Fibroblast of lung (primary cell): ENCODE results near the gene HERC2.

Experiments used
- EZH2 ChIP-seq: IDR thresholded peaks from 2 replicates; pipeline ENCODE4 v1.5.1; 2012; ENCODE audit warnings: low read length, control low read depth, mild to moderate bottlenecking; ENCODE audit errors: missing control alignments
- TF ChIP-seq, protein P1 (sequence below), 2 donors: IDR thresholded peaks in 1 of 2; conservative IDR thresholded peaks in 1 of 2; 1 replicate in 1 of 2; 2 replicates in 1 of 2; pipeline ENCODE4 v1.5.1; 2011 to 2012; ENCODE audit warnings: low read length in 2 of 2, control low read depth in 1 of 2, inconsistent platforms in 1 of 2, low read depth in 1 of 2, mild to moderate bottlenecking in 1 of 2

GRCh38 chr15:28128031-28128430, 193.9 kb downstream of the HERC2 start:
- TF ChIP-seq, protein P1, sequence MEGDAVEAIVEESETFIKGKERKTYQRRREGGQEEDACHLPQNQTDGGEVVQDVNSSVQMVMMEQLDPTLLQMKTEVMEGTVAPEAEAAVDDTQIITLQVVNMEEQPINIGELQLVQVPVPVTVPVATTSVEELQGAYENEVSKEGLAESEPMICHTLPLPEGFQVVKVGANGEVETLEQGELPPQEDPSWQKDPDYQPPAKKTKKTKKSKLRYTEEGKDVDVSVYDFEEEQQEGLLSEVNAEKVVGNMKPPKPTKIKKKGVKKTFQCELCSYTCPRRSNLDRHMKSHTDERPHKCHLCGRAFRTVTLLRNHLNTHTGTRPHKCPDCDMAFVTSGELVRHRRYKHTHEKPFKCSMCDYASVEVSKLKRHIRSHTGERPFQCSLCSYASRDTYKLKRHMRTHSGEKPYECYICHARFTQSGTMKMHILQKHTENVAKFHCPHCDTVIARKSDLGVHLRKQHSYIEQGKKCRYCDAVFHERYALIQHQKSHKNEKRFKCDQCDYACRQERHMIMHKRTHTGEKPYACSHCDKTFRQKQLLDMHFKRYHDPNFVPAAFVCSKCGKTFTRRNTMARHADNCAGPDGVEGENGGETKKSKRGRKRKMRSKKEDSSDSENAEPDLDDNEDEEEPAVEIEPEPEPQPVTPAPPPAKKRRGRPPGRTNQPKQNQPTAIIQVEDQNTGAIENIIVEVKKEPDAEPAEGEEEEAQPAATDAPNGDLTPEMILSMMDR (conservative IDR thresholded peaks at IDR 0.05 in 1 of 2, IDR thresholded peaks at IDR 0.05 in 1 of 2; ENCODE audit: low read depth in 1 of 2, low read length in 2 of 2) = no peak
- TF ChIP-seq EZH2 = no peak
